Glomerular visceral epithelial cell (primary cell): ENCODE measurements around the gene LEFTY2.
"Not testable (repeated sequence)": the region's sequence is repeated elsewhere in the genome, so short reads cannot be mapped to it uniquely, and the experiment has no call there.

Source experiments
- DNase-seq: peaks from one replicate; pipeline ENCODE4 v3.0.0-alpha.2; 2016; ENCODE audit errors: extremely low spot score

The LEFTY2 gene

GRCh38 chr1:225953315-225953714 is 12.3 kb upstream of the LEFTY2 start:
- DNase-seq = no peak

GRCh38 chr1:225950905-225951497 is 10.0 kb upstream of the LEFTY2 start:
- no peak for DNase-seq

- DNase-seq = no peak
Measured at GRCh38 chr1:225949041-225949440, 8.0 kb upstream of the LEFTY2 start.

GRCh38 chr1:225946803-225947202 is 5.8 kb upstream of the LEFTY2 start:
- no peak for DNase-seq

DNA sequence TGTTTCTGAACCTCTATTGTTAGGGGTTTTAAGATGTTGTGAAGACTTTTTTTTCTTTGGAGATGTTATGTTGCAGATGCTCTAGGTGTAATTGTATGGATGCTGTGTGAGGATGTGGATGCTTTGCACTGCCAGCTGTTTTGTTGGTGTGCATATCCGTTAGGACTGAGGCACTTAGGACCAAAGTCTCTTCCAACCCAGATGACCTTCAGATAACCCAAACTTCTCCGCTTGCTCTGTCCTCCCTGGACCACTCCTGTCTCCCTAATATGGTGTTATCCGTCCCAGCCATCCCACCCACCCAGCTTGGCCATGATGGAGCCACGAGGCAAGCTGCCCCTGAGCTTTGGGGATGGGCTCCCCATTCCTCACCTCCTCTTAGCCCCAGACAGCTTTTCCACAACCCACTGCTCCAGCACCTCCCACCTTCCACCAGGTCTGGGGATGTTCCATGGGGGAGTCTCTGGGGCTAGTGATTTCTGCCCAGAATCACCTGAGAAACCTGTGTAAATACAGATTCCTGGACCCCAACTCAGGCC is 5.1 kb upstream of the LEFTY2 start:
- no peak for DNase-seq

- DNase-seq = no peak
Measured at GRCh38 chr1:225945564-225945963, 4.5 kb upstream of the LEFTY2 start.

DNA sequence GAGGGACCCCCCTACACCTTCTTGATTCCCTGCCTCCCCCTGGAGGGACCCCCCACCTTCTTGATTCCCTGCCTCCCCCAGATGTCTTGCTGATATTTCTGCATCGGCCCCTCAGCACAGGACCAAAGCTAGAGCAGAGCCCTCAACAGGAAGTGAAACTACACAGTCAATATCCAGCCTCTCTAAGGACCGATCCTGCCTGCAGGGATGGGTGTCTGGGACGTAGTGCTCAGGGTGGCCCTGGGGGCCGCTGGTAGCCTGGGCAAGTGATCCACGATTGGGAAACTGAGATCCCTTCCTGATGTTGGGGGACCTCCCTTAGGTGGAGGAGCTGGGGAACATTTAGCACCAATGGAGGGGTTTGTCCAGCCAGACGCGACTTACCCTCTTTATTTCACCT is 3.9 kb upstream of the LEFTY2 start:
- no peak for DNase-seq

DNA sequence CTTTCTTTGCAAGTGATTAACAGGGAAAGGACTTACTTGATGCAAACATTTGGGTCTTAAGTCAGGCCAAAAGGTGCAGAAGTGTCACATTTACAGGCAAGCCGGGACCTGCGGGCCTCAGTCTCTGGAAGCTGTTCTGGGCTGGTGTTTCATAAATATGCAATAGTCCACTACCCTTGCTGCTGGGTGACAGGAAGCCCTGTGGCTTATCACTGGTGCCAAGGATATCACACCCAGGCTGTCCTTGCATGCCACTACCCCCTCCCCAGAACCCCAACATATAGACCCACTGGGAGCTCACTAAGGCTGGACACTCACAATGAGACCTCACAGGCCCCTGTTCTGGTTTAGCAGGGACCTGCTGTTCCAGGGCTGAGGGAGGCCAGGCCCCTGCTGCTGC is 3.4 kb upstream of the LEFTY2 start:
- DNase-seq = no peak

GRCh38 chr1:225943582-225943981 is 2.6 kb upstream of the LEFTY2 start:
- no peak for DNase-seq

GRCh38 chr1:225942574-225942973 is 1.6 kb upstream of the LEFTY2 start:
- DNase-seq = no peak

DNA sequence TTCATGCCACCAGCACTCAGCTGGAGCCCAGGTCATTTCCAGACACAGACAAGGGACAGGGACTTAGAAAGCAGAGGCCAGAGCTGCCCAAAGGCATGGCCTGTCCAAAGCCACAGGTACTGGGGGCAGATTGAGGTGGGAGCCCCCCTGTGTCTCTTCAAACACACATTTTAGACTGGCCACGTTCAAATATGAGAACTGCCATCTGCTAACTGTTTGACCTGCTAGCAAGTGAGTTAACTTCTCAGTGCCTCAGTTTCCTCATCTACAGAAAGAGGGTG is 862 bp upstream of the LEFTY2 start:
- no peak for DNase-seq

GRCh38 chr1:225940385-225941151 is 452 bp downstream of the LEFTY2 start:
- DNase-seq = no peak

- DNase-seq = not testable (repeated sequence)
Measured at GRCh38 chr1:225939939-225940310, 1.1 kb downstream of the LEFTY2 start.

DNA sequence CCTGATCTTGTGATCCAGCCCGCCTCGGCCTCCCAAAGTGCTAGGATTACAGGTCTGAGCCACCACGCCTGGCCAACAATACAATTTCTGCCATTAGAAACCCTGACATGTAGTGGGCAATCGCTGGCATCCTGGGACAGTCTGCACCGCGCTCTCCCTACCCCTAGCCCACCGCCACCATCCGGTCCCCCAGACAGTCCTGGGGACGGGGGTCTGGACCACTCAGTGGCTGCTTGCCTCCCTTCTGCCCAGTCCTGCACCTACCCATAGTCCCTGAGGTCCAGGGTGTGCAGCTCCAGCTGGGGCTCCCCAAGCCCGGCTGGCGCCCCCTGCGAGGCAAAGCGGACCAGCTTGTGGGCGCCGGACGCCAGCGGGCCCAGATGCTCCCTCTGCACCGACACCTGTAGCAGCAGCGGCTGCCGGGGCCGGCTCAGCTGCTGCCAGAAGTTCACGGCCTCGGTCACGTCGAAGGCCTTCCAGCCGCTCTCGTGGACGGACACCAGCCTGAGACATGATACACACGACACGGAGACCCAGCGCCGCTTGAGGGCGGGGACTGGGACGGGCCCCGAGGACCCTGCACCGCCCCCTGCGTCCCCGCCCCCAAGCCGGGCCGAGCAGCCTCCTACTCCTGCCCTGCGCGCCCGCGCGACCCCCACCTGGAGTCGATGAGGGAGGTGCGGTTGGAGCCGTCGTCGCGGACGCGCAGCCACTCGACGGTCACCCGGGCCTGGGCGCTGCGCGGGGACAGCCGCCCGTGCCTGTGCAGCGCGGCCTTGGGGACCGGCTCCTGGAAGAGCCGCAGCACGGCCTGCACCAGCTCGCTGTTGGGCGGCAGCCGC is 1.7 kb downstream of the LEFTY2 start:
- DNase-seq = not testable (repeated sequence)

- DNase-seq = no peak
Measured at GRCh38 chr1:225937048-225937968, 3.7 kb downstream of the LEFTY2 start.

DNA sequence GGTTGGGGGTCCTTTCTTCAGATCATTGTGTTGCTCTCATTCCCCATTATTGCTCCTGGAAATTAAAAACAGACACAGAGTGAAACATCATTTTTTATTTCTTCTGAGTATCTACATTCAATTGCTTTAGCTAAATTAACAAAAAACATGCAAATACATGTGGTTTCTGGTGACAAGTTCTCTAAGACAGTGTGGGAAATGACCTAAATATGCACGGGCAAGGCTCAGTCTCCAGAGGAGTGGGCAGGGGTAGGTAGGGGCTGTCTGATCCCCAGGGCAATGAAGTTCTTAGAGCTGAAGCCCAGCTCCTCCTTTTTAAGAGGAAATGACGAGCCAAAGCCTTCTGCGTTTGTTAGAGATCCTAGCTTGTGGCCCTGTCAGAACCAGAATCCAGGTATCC is 4.5 kb downstream of the LEFTY2 start:
- no peak for DNase-seq

DNA sequence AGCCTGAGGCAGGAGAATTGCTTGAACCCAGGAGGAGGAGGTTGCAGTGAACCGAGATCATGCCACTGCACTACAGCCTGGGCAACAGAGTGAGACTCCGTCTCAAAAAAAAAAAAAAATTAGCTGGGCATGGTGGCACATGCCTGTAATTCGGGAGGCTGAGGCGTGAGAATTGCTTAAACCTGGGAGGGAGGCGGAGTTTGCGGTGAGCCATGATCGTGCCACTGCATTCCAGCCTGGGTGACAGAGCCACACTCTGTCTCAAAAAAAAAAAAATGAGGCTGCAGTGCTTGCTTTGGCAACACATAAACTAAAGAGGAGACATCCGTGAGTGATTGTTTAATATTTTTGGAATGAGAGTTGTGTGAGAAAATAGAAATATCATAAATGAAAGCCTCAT is 4.9 kb downstream of the LEFTY2 start:
- not testable (repeated sequence) for DNase-seq

- DNase-seq = no peak
Measured at GRCh38 chr1:225934711-225935110, 6.3 kb downstream of the LEFTY2 start.

GRCh38 chr1:225933072-225933471 is 7.9 kb downstream of the LEFTY2 start:
- DNase-seq = peak; percentile 30

- no peak for DNase-seq
Measured at GRCh38 chr1:225931270-225932136, 9.5 kb downstream of the LEFTY2 start.

- no peak for DNase-seq
Measured at GRCh38 chr1:225930566-225930965, 10.5 kb downstream of the LEFTY2 start.
